Measurements from ENCODE around the gene DCDC2. TPM values are rescaled to one million over a fixed set of nuclear protein-coding genes. Genes with fewer than 3 reads are reported as not detected.

The DCDC2 gene
- polyA plus RNA-seq, result 0.40 and 0.43 TPM in 2 replicates

GRCh38 chr6:24357336-24358218 is at the start of gene DCDC2:
DCDC2 (minus strand) TSS chr6:24358059; CDS start chr6:24357750, 309 bp downstream.

GRCh38 chr6:24402697-24403500 is 45.0 kb upstream of the DCDC2 start, which contains the start of gene MRS2:
MRS2 (plus strand) TSS chr6:24402936; CDS start chr6:24403047, 111 bp downstream.

GRCh38 chr6:24125980-24126379 is 231.9 kb downstream of the DCDC2 start, which contains the start of gene NRSN1:
NRSN1 (plus strand) TSS chr6:24126215; CDS start chr6:24134328, 8,113 bp downstream.

Other genes with a start within 250 kb of the DCDC2 start
- 88.3 and 130 TPM in 2 replicates for gene NRSN1, start 231.8 kb downstream of the DCDC2 start, polyA plus RNA-seq
- gene MRS2, start 44.9 kb upstream of the DCDC2 start, polyA plus RNA-seq, result 35.9 and 42.1 TPM in 2 replicates
- 5.4 and 6.0 TPM in 2 replicates for gene GPLD1, start 131.5 kb upstream of the DCDC2 start, polyA plus RNA-seq
- gene ALDH5A1, start 136.9 kb upstream of the DCDC2 start, polyA plus RNA-seq, result 25.9 and 39.7 TPM in 2 replicates

All from Purkinje cell (primary cell).